ENCODE results near the gene NYNRIN. TPM values are rescaled to one million over a fixed set of nuclear protein-coding genes. Genes with fewer than 3 reads are reported as not detected.
A peak's percentile ranks its signal among the peaks of the same experiment; 100 is the strongest.
"Not testable (repeated sequence)": the region's sequence is repeated elsewhere in the genome, so short reads cannot be mapped to it uniquely, and the experiment has no call there.

NYNRIN gene
- total RNA-seq, 2 experiments from 2014 or later = 0.02 TPM; not detected in 1

DNA sequence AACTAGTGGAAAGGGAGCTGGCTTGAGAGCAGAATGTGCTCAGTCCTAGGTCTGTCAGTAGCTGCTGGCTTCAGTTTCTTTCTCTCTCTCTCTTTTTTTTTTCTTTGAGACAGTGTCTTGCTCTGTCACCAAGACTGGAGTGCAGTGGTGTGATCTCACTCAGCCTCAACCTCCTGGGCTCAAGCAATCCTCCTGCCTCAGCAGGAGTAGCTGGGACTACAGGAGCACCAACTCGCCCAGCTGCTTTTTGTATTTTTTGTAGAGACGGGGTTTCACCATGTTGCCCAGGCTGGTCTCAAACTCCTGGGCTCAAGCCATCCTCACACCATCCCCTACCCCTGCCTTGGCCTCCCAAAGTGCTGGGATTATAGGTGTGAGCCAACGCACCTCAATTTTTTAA, 27.2 kb upstream of the NYNRIN start:
- peaks cover 22% of the 10 kb centered on the region for H3K27me3 Mint-ChIP-seq (ENCODE audit: low read depth)
- intact Hi-C loops (cut with micrococcal nuclease); H3K4me3 Mint-ChIP-seq; DNase-seq; H3K36me3 Mint-ChIP-seq (ENCODE audit: low read depth); H3K9me3 Mint-ChIP-seq; H3K27ac Mint-ChIP-seq: not testable (repeated sequence)
- CTCF ChIA-PET = interaction anchor here (0.9 to 1.9 kb wide), 4 partner anchors 29 to 60 kb away, joined by 4 to 9 read pairs (median 6); no protein-coding TSS in a partner anchor
- peaks cover 21% of the 10 kb centered on the region for H3K4me1 Mint-ChIP-seq (ENCODE audit: low read depth)

DNA sequence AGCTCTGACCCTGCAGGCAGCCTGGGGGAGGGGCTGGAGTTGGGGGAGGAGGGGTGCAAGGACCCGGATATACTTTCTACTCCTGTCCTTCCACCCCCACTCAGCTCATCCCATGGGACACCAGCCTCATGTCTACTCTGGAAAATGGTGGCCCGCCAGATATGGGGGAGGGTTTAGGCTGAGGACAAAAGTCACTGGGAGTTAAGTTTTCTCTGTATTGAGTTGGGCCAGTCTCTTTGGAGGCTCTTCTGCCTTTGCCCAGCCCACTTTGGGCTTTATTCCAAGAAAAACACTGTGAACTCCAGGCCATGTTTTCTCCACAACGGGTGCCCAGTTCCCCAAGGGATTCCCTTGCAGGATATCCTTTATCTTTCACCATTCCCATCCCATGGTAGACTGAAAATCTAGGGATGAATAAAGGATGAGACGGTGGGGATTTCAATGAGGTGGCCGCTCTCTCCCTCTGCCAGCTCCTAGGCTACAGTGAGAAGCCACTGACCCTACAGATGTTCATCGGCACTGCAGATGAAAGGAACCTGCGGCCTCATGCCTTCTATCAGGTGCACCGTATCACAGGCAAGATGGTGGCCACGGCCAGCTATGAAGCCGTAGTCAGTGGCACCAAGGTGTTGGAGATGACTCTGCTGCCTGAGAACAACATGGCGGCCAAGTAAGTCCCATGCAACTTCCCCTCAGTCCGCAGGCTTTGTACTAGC, 25.9 kb upstream of the NYNRIN start:
- no peak overlapping the region for H3K4me3 Mint-ChIP-seq
- CTCF ChIA-PET = interaction anchor here (0.7 to 2.3 kb wide), 4 partner anchors 39 to 59 kb away, joined by 3 to 9 read pairs (median 6); no protein-coding TSS in a partner anchor
- no peak for DNase-seq
- peaks cover 9% of the 10 kb centered on the region for H3K4me1 Mint-ChIP-seq (ENCODE audit: low read depth)
- peaks cover 11% of the 10 kb centered on the region for H3K27me3 Mint-ChIP-seq (ENCODE audit: low read depth)
- intact Hi-C loops (cut with micrococcal nuclease) = no loop called here
- H3K9me3 Mint-ChIP-seq = no peaks in the 10 kb centered on the region
- H3K27ac Mint-ChIP-seq = no peak overlapping the region
- no peaks in the 10 kb centered on the region for H3K36me3 Mint-ChIP-seq (ENCODE audit: low read depth)

DNA sequence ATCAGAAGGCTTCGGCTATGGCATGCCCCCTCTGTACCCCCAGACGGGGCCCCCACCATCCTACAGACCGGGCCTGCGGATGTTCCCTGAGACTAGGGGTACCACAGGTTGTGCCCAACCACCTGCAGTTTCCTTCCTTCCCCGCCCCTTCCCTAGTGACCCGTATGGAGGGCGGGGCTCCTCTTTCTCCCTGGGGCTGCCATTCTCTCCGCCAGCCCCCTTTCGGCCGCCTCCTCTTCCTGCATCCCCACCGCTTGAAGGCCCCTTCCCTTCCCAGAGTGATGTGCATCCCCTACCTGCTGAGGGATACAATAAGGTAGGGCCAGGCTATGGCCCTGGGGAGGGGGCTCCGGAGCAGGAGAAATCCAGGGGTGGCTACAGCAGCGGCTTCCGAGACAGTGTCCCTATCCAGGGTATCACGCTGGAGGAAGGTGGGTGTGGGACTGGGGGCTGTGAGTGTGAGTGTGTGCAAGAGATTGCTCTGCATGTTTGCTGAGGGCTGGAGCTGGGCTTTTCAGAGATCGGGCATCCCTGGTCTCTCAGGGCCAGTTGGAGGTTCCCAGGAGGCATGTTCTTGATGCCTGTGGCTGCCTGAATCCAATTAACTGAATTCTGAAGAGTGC, 22.2 kb upstream of the NYNRIN start:
- intact Hi-C loops (cut with micrococcal nuclease) = no loop called here
- Mint-ChIP-seq H3K27me3 (ENCODE audit: low read depth) (peaks cover 3% of the 10 kb centered on the region), H3K36me3 (ENCODE audit: low read depth) (no peaks in the 10 kb centered on the region), H3K4me3 (no peak overlapping the region), H3K27ac (no peak overlapping the region), H3K4me1 (ENCODE audit: low read depth) (peaks cover 2% of the 10 kb centered on the region), H3K9me3 (no peaks in the 10 kb centered on the region)
- CTCF ChIA-PET = interaction anchor here (1.1 to 4.5 kb wide), 2 partner anchors 55 to 60 kb away, joined by 3 to 21 read pairs; no protein-coding TSS in a partner anchor
- no peak for DNase-seq

DNA sequence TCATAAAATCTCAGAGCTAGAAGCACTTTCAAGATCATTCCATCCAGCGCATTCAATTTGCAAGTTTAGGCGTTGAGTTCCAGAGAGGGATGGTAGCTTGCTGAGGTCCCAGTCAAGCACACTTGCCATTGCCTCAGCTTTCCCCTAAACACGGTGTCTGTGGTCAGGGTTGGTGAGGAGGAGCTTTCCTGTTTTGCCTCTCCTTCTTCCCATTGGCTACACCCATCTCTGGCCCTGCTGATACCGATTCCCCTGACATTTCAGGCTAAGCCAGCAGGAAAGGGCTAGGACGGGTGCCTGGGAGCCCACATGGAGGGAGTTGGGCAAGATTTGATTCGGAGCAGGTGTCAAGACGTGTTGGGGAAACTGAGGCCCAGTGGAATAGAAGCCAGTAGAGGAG, 21.7 kb upstream of the NYNRIN start:
- Mint-ChIP-seq H3K4me1 (ENCODE audit: low read depth) (peaks cover 4% of the 10 kb centered on the region), H3K4me3 (no peak overlapping the region), H3K27ac (no peak overlapping the region), H3K27me3 (ENCODE audit: low read depth) (peaks cover 3% of the 10 kb centered on the region), H3K36me3 (ENCODE audit: low read depth) (no peaks in the 10 kb centered on the region), H3K9me3 (no peaks in the 10 kb centered on the region)
- CTCF ChIA-PET = interaction anchor here (1.1 to 4.5 kb wide), 2 partner anchors 54 to 59 kb away, joined by 3 to 21 read pairs; no protein-coding TSS in a partner anchor
- intact Hi-C loops (cut with micrococcal nuclease) = no loop called here
- DNase-seq = no peak

DNA sequence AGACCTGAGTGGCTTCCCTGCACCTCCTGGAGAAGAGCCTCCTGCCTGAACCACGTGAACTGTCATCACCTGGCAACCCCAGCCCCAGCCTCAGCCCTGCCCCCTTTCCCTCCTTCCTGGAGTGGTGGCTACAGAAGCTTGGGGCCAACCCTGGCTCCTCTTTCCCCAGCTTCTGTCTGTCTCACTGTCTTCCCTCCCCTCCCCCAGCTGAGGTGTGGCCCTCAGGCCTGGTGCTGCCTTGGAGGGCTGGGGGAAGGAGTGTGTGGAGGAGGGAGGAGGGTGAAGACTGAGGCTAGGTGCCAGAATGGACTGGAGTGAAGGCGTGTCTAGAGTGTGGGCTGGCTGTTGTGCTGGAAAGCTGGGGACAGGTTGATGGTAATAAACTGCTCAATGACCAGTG, 21.1 kb upstream of the NYNRIN start:
- CTCF ChIA-PET = interaction anchor here (1.1 to 4.5 kb wide), 2 partner anchors 54 to 59 kb away, joined by 3 to 21 read pairs; no protein-coding TSS in a partner anchor
- no peak for DNase-seq
- H3K4me1 Mint-ChIP-seq (ENCODE audit: low read depth) = peaks cover 4% of the 10 kb centered on the region
- H3K4me3 Mint-ChIP-seq = no peak overlapping the region
- peaks cover 3% of the 10 kb centered on the region for H3K27me3 Mint-ChIP-seq (ENCODE audit: low read depth)
- H3K9me3 Mint-ChIP-seq = no peaks in the 10 kb centered on the region
- H3K27ac Mint-ChIP-seq = no peak overlapping the region
- no peaks in the 10 kb centered on the region for H3K36me3 Mint-ChIP-seq (ENCODE audit: low read depth)
- intact Hi-C loops (cut with micrococcal nuclease) = no loop called here

DNA sequence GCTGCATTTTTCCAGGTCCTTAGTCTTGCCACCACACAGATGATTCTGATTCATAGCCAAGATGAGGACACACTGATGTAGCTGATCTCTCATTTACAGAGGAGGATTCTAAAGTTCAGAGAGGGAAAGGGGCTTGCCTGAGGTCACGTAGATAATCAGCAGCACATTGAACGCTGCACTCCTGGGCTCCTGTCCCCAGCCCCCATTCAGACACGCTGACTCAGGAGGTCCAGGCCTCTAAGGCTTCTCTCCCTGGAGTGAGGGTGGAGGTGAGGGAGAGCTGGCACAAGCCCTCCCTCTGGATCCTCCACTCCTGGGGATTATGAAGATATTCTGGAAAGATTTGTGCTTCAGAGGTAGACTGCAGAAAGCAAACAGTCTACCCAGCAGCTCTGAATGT, 20.5 kb upstream of the NYNRIN start:
- intact Hi-C loops (cut with micrococcal nuclease) = no loop called here
- Mint-ChIP-seq H3K36me3 (ENCODE audit: low read depth) (no peaks in the 10 kb centered on the region), H3K27ac (no peak overlapping the region), H3K27me3 (ENCODE audit: low read depth) (peaks cover 3% of the 10 kb centered on the region), H3K9me3 (no peaks in the 10 kb centered on the region), H3K4me1 (ENCODE audit: low read depth) (peaks cover 4% of the 10 kb centered on the region), H3K4me3 (no peak overlapping the region)
- DNase-seq = no peak
- CTCF ChIA-PET = interaction anchor here (4.5 kb wide), 1 partner anchor 53 kb away, joined by 21 read pairs; no protein-coding TSS in a partner anchor

DNA sequence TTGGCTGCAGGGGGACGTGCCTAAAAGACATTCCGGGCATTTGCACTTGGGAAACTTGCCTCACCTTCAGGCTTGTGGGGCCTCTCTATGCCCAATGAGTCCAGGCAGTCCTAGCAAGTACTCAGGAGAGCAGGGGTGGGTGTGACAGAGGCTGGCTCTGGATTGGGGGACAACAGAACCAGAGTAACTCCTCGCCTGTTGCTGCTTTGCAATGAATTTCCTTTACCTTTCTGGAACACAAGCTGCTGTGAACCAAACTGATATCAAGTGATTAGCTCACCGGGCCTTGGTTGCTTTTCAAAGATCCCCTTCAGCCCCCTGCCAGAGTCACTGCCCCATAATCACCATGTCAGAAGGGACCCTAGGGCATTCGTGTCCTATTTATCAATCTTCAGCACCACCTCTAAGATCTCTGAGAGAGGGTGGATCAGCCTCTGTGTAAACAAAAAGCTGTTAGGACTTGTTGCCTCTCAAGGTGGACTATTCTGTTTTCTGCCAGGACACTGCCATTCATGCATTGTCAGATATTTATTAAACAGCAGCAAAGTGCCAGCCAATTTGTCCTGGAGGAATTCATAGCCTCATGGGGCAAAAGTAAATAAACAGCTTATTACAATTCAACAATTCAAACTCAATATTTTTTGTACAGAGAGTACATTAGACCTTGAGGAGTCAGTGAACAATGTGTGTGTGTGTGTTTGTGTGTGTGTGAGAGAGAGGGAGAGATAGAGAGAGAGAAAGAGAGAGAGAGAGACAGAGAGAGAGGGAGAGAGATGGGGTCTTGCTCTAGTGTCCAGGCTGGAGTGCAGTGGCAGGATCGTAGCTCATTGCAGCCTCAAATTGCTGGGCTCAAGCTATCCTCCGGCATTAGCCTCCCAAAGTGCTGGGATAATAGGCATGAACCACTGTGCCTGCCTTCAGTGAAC, 19.6 kb upstream of the NYNRIN start:
- CTCF ChIA-PET = interaction anchor here (1.1 to 4.5 kb wide), 3 partner anchors 17 to 52 kb away, joined by 3 to 21 read pairs (median 4); no protein-coding TSS in a partner anchor
- no peak overlapping the region for H3K27ac Mint-ChIP-seq
- peaks cover 5% of the 10 kb centered on the region for H3K27me3 Mint-ChIP-seq (ENCODE audit: low read depth)

DNA sequence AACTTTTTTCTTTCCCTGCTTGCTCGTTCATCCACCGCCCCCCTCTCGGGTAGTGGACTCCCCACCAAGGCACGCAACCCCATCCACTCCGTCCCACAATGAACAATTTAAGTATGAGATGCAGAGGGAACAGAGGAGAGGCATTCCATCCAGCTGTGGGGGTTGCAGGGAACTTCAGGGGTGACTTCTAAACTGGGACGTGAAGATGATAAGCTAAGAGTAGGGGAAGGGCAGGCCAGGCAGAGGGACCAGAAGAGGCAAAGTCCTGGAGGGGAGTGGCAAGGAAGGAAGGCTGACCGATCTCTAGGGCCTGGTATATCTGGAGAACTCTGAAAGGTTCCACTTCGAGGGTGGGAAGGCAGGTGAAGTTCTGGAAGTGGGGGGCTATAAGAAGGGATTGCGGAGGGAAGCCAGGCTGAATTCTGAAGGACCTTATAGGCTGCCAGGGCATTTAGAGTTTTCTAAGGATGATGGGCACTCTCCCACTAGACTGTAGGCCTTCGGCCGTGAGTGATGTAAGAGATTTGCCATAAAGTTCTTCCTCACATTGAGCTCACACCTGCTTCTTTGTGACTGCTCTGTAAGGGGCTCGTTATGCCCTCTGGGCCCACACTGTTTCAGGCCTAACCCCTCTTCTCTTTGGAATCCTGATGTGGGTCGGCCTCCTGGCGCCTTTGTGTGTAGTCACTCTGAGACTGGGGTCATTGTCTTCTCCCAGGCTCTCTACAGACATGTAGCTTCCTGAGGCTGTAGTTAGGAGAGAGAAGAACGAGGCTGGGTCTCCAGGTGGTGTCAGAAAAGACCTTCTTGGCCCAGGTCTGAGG, 18.7 kb upstream of the NYNRIN start:
- Mint-ChIP-seq H3K27ac (no peak overlapping the region), H3K9me3 (no peaks in the 10 kb centered on the region)
- CTCF ChIA-PET = interaction anchor here (1.1 to 4.5 kb wide), 3 partner anchors 18 to 51 kb away, joined by 3 to 21 read pairs (median 4); no protein-coding TSS in a partner anchor

More for the DNA sequence above, 19.6 kb upstream of the NYNRIN start:
- Mint-ChIP-seq H3K4me1 (ENCODE audit: low read depth) (peaks cover 4% of the 10 kb centered on the region), H3K36me3 (ENCODE audit: low read depth) (no peaks in the 10 kb centered on the region), H3K4me3 (no peak overlapping the region), H3K9me3 (no peaks in the 10 kb centered on the region)
- DNase-seq = no peak
- intact Hi-C loops (cut with micrococcal nuclease) = no loop called here

DNA sequence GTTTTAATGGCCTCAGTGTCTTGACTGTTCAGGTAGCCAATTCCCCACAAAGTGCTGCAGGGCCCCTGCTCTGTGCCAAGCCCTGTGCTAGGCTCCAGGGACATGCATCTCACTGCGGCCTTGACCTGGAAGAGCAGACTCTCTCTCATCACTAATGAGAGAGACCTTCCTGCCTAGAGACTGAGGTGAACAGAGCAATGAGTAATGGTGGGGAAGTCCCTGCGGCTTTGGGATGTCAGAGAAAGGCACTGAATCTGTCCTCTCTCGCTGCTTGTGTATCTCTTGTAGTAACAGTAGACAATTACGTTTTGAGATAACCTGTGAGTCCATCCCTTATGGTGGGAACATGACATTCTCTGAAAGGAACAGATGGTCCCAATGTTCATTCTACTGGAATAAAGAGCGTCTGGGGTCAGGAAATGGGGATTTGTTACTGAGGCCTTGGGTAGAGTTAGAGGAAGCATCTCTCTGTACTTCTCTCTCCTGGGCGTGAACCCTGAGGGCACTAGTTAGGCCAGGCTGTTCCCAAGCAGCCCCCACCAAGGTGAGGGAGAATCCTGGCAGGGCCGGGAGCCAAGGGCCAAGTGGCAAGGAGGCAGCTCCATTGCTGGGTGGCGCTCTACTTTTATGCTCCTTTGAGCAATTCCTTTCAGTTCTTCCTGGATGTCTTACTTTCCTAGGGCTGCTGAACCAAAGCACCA, 17.3 kb upstream of the NYNRIN start:
- DNase-seq = peak; percentile 53

More for the DNA sequence above, 18.7 kb upstream of the NYNRIN start:
- H3K27me3 Mint-ChIP-seq (ENCODE audit: low read depth) = peaks cover 6% of the 10 kb centered on the region
- no peak for DNase-seq
- H3K36me3 Mint-ChIP-seq (ENCODE audit: low read depth) = no peaks in the 10 kb centered on the region
- intact Hi-C loops (cut with micrococcal nuclease) = no loop called here
- H3K4me3 Mint-ChIP-seq = no peak overlapping the region
- H3K4me1 Mint-ChIP-seq (ENCODE audit: low read depth) = peaks cover 4% of the 10 kb centered on the region

DNA sequence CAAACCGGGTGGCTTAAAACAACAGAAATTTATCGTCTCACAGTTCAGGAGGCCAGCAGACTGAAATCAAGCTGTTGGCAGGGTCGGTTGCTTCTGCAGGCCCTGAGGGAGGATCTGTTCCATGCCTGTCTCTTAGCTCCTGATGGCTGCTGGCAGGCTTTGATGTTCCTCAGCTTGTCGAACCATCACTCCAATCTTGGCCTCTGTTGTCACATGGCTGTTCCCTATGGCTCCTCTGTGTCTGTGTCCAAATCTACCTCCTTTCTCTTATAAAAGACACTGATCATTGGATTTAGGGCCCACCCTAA, 16.8 kb upstream of the NYNRIN start:
- Mint-ChIP-seq H3K27me3 (ENCODE audit: low read depth) (peaks cover 5% of the 10 kb centered on the region), H3K4me3 (no peak overlapping the region), H3K9me3 (no peaks in the 10 kb centered on the region), H3K27ac (no peak overlapping the region), H3K36me3 (ENCODE audit: low read depth) (no peaks in the 10 kb centered on the region), H3K4me1 (ENCODE audit: low read depth) (peaks cover 4% of the 10 kb centered on the region)
- CTCF ChIA-PET = interaction anchor here (0.7 kb wide), 1 partner anchor 76 kb away, joined by 3 read pairs; no protein-coding TSS in a partner anchor
- intact Hi-C loops (cut with micrococcal nuclease) = no loop called here
- no peak for DNase-seq

More for the DNA sequence above, 17.3 kb upstream of the NYNRIN start:
- Mint-ChIP-seq H3K27ac (no peak overlapping the region), H3K4me1 (ENCODE audit: low read depth) (peaks cover 4% of the 10 kb centered on the region), H3K36me3 (ENCODE audit: low read depth) (no peaks in the 10 kb centered on the region), H3K27me3 (ENCODE audit: low read depth) (peaks cover 5% of the 10 kb centered on the region), H3K4me3 (no peak overlapping the region), H3K9me3 (no peaks in the 10 kb centered on the region)
- intact Hi-C loops (cut with micrococcal nuclease) = no loop called here
- CTCF ChIA-PET = no interaction called here

DNA sequence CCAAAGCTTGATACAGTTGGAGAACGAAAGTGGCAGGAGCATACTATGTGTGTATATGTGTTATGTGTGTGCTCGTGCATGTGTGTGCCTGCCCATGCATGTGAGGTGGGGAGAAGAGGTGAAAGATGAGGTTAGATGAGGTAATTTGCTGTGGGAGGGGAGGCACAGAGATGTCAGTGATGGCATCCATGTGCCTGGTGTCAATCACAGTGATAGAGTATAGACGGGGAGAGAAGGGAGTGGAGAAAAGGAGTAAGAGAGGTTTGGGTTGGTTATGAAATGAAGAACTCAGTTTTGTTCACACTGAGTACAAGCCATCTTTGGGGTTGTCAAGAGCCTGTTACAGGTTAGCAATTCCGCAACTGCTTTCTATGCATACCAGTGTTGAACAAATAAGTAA, 14.6 kb upstream of the NYNRIN start:
- H3K36me3 Mint-ChIP-seq (ENCODE audit: low read depth) = no peaks in the 10 kb centered on the region
- peaks cover 5% of the 10 kb centered on the region for H3K27me3 Mint-ChIP-seq (ENCODE audit: low read depth)
- no peak overlapping the region for H3K4me3 Mint-ChIP-seq
- H3K9me3 Mint-ChIP-seq = no peaks in the 10 kb centered on the region
- intact Hi-C loops (cut with micrococcal nuclease) = no loop called here
- no peak overlapping the region for H3K27ac Mint-ChIP-seq
- H3K4me1 Mint-ChIP-seq (ENCODE audit: low read depth) = peaks cover 4% of the 10 kb centered on the region
- DNase-seq = no peak
- CTCF ChIA-PET = no interaction called here
